Natural killer cell treated with Interleukin-12 subunit alpha and Interleukin-12 subunit beta and Interleukin-15 and Interleukin-18, amount 100 ng/mL, for 72 hours (primary cell): ENCODE results near the gene ISX. TPM values are rescaled to one million over a fixed set of nuclear protein-coding genes. Genes with fewer than 3 reads are reported as not detected.
"Not testable (repeated sequence)": the region's sequence is repeated elsewhere in the genome, so short reads cannot be mapped to it uniquely, and the experiment has no call there.

Source experiments
- ATAC-seq, 2 donors: fragments of 150-1000 bp; cut with Tn5 transposase in 1 of 2; sonication (Bioruptor Pico), chemical (Tn5 transposase) in 1 of 2; 2 replicates each; pipeline ENCODE4 v1.10.0; 2021
- DNase-seq: peaks from one replicate; pipeline ENCODE4 v3.0.0; 2022; ENCODE audit warnings: low spot score
- H3K27ac Mint-ChIP-seq, 2 donors: 1 replicate in 1 of 2; 2 replicates in 1 of 2; pipeline ENCODE4 v1.8.0; 2022; ENCODE audit warnings: mixed read lengths in 2 of 2, mild to moderate bottlenecking in 1 of 2, moderate library complexity in 1 of 2
- H3K27me3 Mint-ChIP-seq, 2 donors: 1 replicate in 1 of 2; 2 replicates in 1 of 2; pipeline ENCODE4 v1.8.0; 2022; ENCODE audit warnings: mixed read lengths in 2 of 2
- H3K36me3 Mint-ChIP-seq: one replicate; pipeline ENCODE4 v1.8.0; 2022; ENCODE audit warnings: mixed read lengths
- H3K4me1 Mint-ChIP-seq, 2 donors: 1 replicate in 1 of 2; 2 replicates in 1 of 2; pipeline ENCODE4 v1.8.0; 2022; ENCODE audit warnings: low read depth in 2 of 2, mixed read lengths in 2 of 2, mild to moderate bottlenecking in 1 of 2
- H3K4me3 Mint-ChIP-seq: one replicate; pipeline ENCODE4 v1.8.0; 2022; ENCODE audit warnings: mixed read lengths
- H3K9me3 Mint-ChIP-seq: 2 replicates; pipeline ENCODE4 v1.8.0; 2022; ENCODE audit warnings: mixed read lengths
- total RNA-seq, 2 donors: library from RNA; stranded (reverse); gene quantifications; one replicate each; pipeline ENCODE4 v1.2.3, GENCODE V29; 2022

ISX gene
- not detected for total RNA-seq

DNA sequence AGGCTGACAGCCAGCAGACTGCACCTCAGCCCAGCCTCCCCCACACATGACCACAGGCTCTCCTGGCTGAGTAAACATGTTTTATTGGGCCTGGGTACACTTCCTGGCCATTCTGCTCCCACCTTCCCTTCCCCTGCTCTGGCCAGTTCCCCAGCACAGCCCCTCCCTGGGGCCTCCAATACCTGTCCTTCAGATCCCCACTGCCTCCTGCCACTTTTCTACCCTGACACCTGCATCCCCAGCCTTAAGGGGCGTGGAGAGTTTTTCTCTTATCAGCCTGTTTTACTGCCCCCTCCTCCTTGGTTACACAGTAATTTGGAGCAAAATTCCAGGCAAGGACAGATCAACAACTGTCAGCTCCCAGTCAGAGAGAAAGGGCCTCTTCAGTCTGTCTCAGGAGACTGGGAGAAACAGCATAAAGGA lies at the start of gene ISX:
ISX (plus strand) TSS at position 363 of the 423 bp plus-strand sequence. CDS start 930 bp downstream, outside the sequence.
- DNase-seq (no peak), ATAC-seq (no peak)
- Mint-ChIP-seq H3K36me3 (no peaks in the 10 kb centered on the region), H3K9me3 (no peaks in the 10 kb centered on the region), H3K27me3 (peaks cover 0 to 3% of the 10 kb centered on the region in 2 donors), H3K27ac (no peak within 1 kb of the TSS), H3K4me3 (no peak within 1 kb of the TSS), H3K4me1 (no peaks in the 10 kb centered on the region)

DNA sequence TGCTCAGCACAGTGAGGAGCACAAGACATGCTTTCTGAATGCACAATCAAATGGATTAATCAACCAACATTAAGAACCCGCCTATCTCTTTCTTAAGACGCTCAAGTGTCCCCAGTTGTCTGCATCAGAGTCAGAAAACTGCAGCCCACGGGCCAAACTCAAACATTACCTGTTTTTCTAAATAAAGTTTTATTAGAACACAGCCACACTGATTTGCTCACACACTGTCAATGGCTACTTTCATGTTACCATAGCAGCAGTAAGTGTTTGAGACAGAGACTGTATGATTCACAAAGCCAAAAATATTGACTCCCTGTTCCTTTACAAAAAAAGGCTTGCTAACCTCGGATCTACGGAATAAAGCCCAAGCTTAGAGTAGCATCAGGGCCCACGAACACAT lies 49.0 kb upstream of the ISX start:
- H3K9me3 Mint-ChIP-seq = no peaks in the 10 kb centered on the region
- no peak for ATAC-seq
- no peak overlapping the region for H3K27ac Mint-ChIP-seq
- no peaks in the 10 kb centered on the region for H3K4me1 Mint-ChIP-seq
- DNase-seq = no peak
- H3K36me3 Mint-ChIP-seq = no peaks in the 10 kb centered on the region
- H3K4me3 Mint-ChIP-seq = no peak overlapping the region
- H3K27me3 Mint-ChIP-seq = peaks cover 0 to 7% of the 10 kb centered on the region in 2 donors

DNA sequence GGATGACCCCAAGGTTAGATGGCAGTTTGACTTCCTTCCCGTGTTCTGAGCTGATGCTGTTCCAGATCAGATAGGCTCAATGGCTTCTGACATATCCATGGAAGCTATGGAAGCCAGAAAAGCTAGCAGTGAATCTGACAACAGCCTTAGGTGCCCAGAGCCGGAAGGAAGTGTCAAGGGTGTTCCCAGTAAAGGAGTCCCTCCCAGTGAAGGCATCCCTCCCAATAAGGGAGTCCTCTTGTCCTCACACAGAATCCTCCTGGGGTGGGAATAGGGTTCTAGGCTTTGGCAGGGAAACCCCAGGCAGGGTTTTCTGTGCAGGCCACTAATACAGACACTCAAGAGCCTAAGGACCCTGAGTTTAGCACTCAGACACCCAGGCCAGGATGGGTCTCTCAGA lies 47.0 kb upstream of the ISX start:
- Mint-ChIP-seq H3K36me3 (no peaks in the 10 kb centered on the region), H3K4me1 (peaks cover 0 to under 1% of the 10 kb centered on the region in 2 donors), H3K27me3 (peaks cover 2 to 11% of the 10 kb centered on the region in 2 donors), H3K4me3 (no peak overlapping the region), H3K27ac (no peak overlapping the region), H3K9me3 (no peaks in the 10 kb centered on the region)
- DNase-seq (no peak), ATAC-seq (no peak)

DNA sequence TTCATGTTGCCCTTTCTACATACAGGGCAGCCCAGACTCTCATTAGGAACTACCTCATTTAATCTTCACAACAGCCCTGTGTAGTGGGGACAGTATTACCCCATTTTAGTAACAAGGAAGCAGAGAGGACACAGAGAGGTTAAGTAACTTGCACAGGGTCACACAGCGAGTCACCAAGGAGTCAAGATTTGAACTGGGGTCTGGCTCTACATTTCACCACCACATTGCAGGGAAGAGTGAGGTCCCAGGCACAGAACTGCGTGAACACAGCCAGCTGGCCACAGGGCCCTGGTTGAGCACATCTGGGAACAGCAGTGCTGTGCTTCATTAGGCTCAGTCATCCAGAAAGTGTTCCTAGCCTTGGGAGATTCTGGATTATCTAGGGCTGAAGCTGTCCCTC lies 45.4 kb upstream of the ISX start:
- ATAC-seq (no peak), DNase-seq (no peak)
- no peaks in the 10 kb centered on the region for H3K36me3 Mint-ChIP-seq
- peaks cover 0 to 3% of the 10 kb centered on the region in 2 donors for H3K4me1 Mint-ChIP-seq
- H3K27ac Mint-ChIP-seq = no peak overlapping the region
- H3K4me3 Mint-ChIP-seq = no peak overlapping the region
- no peaks in the 10 kb centered on the region for H3K9me3 Mint-ChIP-seq
- peaks cover 7 to 15% of the 10 kb centered on the region in 2 donors for H3K27me3 Mint-ChIP-seq

DNA sequence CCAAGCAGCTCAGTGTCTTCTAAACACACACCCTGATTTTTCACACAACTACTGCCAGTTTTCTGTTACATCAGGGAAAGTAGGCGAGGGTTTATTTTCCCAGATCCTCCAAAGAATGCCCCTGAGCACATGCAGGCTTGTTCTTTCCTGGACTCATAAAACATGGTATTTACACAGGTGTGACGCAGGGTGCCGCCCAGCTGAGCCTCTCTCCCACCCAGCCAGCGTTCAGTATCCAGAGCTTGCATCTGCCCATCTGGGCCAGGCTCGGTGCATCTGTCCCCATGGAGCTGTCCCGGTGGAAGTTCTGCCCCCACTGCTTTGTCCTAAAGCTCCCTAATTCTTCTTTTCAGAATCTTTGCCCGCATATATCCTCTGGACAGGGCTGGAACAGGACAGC lies 44.8 kb upstream of the ISX start:
- DNase-seq = no peak
- H3K4me1 Mint-ChIP-seq = peaks cover 0 to 3% of the 10 kb centered on the region in 2 donors
- no peak overlapping the region for H3K27ac Mint-ChIP-seq
- no peak overlapping the region for H3K4me3 Mint-ChIP-seq
- no peaks in the 10 kb centered on the region for H3K36me3 Mint-ChIP-seq
- H3K27me3 Mint-ChIP-seq = peaks cover 7 to 18% of the 10 kb centered on the region in 2 donors
- no peak for ATAC-seq
- H3K9me3 Mint-ChIP-seq = no peaks in the 10 kb centered on the region

DNA sequence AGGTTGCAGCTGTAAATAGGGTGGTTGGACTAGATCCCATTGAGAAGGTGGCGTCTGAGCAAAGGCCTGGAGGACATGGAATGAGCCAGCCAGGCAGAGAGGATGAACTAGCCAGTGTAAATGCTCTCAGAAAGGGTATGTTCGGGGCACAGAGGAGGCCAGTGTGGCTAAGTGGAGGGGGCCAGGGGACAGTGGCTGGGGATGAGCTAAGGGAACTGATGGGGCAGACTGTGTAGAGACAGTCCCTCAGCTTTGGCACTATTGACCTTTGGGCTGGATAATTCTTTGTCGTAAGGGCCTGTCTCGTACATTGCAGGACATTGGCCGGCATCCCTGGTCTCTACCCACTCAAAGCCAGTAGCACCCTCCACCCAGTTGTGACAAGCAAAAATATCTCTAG lies 43.7 kb upstream of the ISX start:
- ATAC-seq = peak in 1 of 2 donors; percentile 41
- peaks cover 7 to 20% of the 10 kb centered on the region in 2 donors for H3K27me3 Mint-ChIP-seq

DNA sequence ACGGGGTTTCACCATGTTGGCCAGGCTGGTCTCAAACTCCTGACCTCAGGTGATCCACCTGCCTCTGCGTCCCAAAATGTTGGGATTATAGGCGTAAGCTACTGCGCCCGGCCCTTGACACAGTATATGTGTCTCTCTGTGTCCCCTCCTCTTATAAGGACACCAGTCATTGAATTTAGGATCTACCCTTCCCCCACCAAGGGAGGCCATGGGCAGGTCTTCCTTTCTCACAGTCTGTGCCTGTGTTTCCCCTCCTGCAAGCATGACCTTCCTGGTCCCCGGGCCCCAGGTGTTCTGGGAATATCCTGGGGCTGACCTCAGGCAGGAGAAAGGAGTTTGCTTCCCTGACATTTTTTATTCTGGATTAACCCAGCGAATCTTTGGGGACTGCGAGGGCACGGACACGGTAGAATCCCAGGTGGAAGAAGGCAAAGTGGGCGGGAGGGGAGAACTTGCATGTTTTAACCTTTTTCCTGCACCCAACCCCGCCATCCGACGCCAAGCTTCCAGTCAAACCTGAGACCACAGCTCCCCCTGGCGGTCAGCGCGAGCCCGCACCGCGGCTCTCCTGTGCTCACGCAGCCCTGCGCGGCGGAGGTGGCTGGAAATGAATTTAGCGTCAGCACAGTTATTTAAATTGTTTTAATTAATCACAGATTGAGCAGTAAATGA lies 42.1 kb upstream of the ISX start:
- Mint-ChIP-seq H3K4me1 (peaks cover 0 to 3% of the 10 kb centered on the region in 2 donors), H3K27me3 (peaks cover 20 to 31% of the 10 kb centered on the region in 2 donors), H3K9me3 (no peaks in the 10 kb centered on the region), H3K4me3 (no peak overlapping the region), H3K36me3 (no peaks in the 10 kb centered on the region), H3K27ac (no peak overlapping the region)
- DNase-seq (peak; percentile 61), ATAC-seq (peak; percentile 51 to 65)

More for the DNA sequence above, 43.7 kb upstream of the ISX start:
- no peak overlapping the region for H3K4me3 Mint-ChIP-seq
- peaks cover 0 to 3% of the 10 kb centered on the region in 2 donors for H3K4me1 Mint-ChIP-seq
- no peaks in the 10 kb centered on the region for H3K9me3 Mint-ChIP-seq
- no peaks in the 10 kb centered on the region for H3K36me3 Mint-ChIP-seq
- DNase-seq = no peak
- no peak overlapping the region for H3K27ac Mint-ChIP-seq

DNA sequence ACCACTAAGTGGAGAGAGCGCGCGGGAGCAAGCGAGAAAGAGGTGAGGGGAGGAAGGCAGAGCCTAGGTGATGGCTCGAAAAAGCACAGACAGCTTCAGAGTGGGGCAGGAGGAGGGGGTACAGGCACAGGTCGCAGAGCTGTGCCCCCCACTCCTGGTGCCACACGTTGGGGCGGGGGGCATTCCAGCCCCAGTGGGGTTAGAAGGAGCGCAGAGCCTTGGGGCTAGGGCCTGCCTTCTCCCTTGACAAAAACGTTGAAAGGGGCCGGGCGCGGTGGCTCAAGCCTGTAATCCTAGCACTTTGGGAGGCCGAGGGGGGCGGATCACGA lies 41.6 kb upstream of the ISX start:
- peaks cover 0 to 3% of the 10 kb centered on the region in 2 donors for H3K4me1 Mint-ChIP-seq
- no peaks in the 10 kb centered on the region for H3K9me3 Mint-ChIP-seq
- peak; percentile 16 for DNase-seq
- peaks cover 24 to 32% of the 10 kb centered on the region in 2 donors for H3K27me3 Mint-ChIP-seq
- no peak for ATAC-seq
- H3K36me3 Mint-ChIP-seq = no peaks in the 10 kb centered on the region
- no peak overlapping the region for H3K27ac Mint-ChIP-seq
- H3K4me3 Mint-ChIP-seq = no peak overlapping the region

DNA sequence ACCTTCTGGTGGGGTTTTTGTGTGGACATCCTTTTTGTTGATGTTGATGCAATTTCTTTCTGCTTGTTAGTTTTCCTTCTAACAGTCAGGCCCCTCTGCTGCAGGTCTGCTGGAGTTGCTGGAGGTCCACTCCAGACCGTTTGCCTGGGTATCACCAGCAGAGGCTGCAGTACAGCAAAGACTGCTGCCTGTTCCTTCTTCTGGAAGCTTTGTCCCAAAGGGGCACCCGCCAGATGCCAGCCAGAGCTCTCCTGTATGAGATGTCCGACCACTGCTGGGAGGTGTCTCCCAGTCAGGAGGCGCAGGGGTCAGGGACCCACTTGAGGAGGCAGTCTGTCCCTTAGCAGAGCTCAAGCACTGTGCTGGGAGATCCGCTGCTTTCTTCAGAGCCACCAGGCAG lies 35.8 kb upstream of the ISX start:
- DNase-seq, H3K4me1 Mint-ChIP-seq, ATAC-seq, H3K27ac Mint-ChIP-seq, H3K36me3 Mint-ChIP-seq, H3K9me3 Mint-ChIP-seq, H3K4me3 Mint-ChIP-seq: not testable (repeated sequence)
- H3K27me3 Mint-ChIP-seq = peaks cover 28 to 40% of the 10 kb centered on the region in 2 donors

DNA sequence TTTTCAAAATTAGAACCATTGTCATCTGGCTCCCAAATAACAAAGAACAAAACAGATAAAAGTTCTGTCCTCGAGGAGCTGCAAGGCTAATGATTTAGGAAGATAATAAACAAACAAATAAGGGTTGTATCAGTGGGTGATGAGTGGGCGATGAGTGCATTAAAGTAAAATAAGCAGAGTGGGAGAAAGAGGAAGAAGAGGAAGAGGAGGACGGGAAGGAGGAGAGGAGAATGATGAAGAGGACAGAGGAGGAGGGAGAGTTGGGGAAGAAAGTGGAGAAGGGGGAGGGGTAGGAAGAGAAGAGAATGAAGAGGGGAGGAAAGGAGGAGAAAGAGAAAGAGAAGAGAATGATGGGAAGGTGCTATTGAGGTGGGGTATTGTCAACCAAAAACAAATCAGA lies 33.4 kb upstream of the ISX start:
- DNase-seq = no peak
- H3K4me1 Mint-ChIP-seq = peaks cover 0 to 3% of the 10 kb centered on the region in 2 donors
- H3K27me3 Mint-ChIP-seq = peaks cover 23 to 45% of the 10 kb centered on the region in 2 donors
- ATAC-seq = no peak
- H3K27ac Mint-ChIP-seq = no peak overlapping the region
- H3K4me3 Mint-ChIP-seq = no peak overlapping the region
- no peaks in the 10 kb centered on the region for H3K9me3 Mint-ChIP-seq
- no peaks in the 10 kb centered on the region for H3K36me3 Mint-ChIP-seq

DNA sequence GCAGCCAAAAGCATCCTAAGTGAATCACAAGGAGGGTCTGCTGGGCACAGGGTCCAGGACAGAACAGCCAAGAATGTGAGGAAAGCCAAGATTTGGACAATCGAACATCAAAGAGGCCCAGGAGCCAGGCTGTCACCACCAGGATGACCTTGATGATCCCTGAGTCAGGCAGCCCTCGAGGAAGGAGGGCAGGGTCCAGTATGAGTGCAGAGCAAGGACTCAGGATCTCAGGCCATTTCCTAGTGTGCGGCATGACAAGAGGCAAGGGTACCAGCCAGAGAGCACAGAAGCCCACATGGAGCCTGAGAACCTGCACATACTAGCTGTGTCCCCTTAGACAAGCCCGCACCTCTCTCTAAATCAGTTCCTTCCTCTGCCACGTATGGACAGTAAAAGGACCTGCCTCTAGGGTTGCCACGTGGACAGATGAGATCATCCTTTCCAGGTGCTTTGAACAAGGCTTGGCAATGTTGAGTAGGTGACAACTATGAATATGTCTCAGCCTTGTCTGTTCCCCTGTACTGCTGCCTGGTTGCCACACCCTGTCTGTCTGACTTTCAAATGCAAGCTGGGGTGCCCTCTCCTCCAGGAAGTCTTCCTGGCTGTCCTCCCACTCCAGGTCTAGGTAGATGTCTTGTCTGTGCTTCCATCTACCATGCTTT lies 32.2 kb upstream of the ISX start:
- H3K36me3 Mint-ChIP-seq = no peaks in the 10 kb centered on the region
- no peak for ATAC-seq
- peaks cover 17 to 38% of the 10 kb centered on the region in 2 donors for H3K27me3 Mint-ChIP-seq
- DNase-seq = no peak
- H3K9me3 Mint-ChIP-seq = no peaks in the 10 kb centered on the region
- H3K27ac Mint-ChIP-seq = no peak overlapping the region
- peaks cover 0 to 3% of the 10 kb centered on the region in 2 donors for H3K4me1 Mint-ChIP-seq
- H3K4me3 Mint-ChIP-seq = no peak overlapping the region

DNA sequence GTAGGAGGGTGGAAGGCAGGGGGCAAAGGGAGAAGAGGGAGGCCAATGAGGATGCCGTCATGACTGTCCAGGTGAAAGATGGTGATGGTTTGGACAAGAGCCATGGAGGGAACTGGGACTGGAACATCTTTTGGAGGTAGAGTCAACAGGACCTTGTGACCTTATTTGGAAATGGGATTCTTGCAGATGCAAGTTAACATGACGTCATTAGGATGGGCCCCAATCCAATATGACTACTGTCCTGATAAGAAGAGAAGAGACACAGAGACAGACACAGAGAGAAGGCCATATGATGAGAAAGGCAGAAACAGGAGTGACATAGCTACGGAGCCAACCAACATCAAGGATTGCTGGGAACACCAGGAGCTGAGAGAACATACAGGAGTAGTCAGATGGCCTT lies 31.0 kb upstream of the ISX start:
- H3K27ac Mint-ChIP-seq = no peak overlapping the region
- H3K4me3 Mint-ChIP-seq = no peak overlapping the region
- no peaks in the 10 kb centered on the region for H3K9me3 Mint-ChIP-seq
- no peak for DNase-seq
- no peak for ATAC-seq
- H3K27me3 Mint-ChIP-seq = peaks cover 12 to 28% of the 10 kb centered on the region in 2 donors
- H3K4me1 Mint-ChIP-seq = peaks cover 0 to 3% of the 10 kb centered on the region in 2 donors
- H3K36me3 Mint-ChIP-seq = no peaks in the 10 kb centered on the region

DNA sequence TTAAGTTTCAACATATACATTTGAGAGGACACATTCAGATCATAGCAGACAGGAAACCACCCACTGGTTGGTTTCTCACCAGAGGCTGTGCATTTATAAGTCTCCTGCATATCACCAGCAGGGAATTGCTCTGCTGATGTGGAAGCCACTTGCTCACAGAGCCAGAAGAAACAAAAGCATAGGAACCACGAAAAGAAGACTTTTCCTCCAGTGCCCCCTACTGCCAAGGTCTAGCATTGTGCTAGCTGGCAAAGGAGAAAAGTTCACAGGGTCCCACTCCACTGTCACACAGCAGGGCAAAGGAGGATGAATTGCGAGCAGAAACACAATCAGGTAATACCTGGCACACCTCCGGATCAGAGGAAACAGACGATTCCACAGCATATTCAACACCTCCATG lies 28.9 kb upstream of the ISX start:
- H3K27me3 Mint-ChIP-seq = peaks cover 14 to 28% of the 10 kb centered on the region in 2 donors
- H3K9me3 Mint-ChIP-seq = no peaks in the 10 kb centered on the region
- no peak overlapping the region for H3K4me3 Mint-ChIP-seq
- H3K36me3 Mint-ChIP-seq = no peaks in the 10 kb centered on the region
- ATAC-seq (no peak), DNase-seq (no peak)
- no peak overlapping the region for H3K27ac Mint-ChIP-seq
- peaks cover 0 to 3% of the 10 kb centered on the region in 2 donors for H3K4me1 Mint-ChIP-seq

DNA sequence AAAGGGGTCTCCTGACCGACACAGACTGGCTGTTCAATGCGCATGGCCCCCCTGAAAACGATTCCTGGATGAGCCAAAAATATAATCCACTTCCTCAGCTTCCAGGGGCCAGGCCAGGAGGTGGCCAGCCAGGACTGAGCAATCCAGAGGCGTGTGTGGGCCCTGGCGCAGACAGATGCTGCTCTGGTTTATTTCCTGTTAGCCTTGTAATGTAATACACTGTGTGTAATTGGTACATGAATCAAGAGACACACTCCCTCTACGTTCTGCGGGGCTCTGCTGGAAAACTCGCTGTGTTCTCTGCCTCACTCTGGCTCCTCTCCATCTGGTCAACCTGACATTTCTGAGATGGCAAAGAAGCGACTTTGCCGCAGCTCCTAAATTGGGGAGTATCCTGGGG lies 26.3 kb upstream of the ISX start:
- DNase-seq = no peak
- Mint-ChIP-seq H3K4me1 (peaks cover 0 to 1% of the 10 kb centered on the region in 2 donors), H3K27me3 (peaks cover 14 to 16% of the 10 kb centered on the region in 2 donors), H3K36me3 (no peaks in the 10 kb centered on the region), H3K9me3 (no peaks in the 10 kb centered on the region), H3K4me3 (no peak overlapping the region), H3K27ac (no peak overlapping the region)
- ATAC-seq = no peak
